ENCODE results near the gene SPIRE1.

GRCh38 chr18:12645254-12645653 is 12.7 kb downstream of the SPIRE1 start:
- no peak for TF ChIP-seq CTCF (IDR thresholded peaks at IDR 0.05; ENCODE audit: poor library complexity, severe bottlenecking)
- no peak for TF ChIP-seq EP300 (conservative IDR thresholded peaks at IDR 0.05; ENCODE audit: poor library complexity, severe bottlenecking)

Data from neural cell (in vitro differentiated cells).